HG03457 (cell line): Measurements from ENCODE around the gene RAB40C.

Experiments
- ATAC-seq: cut with Tn5 transposase; IDR thresholded peaks from one replicate; pipeline ENCODE4 v1.9.1; 2021; ENCODE audit warnings: moderate number of reproducible peaks; ENCODE audit not compliant: unreplicated experiment

RAB40C gene

GRCh38 chr16:610513-611381 lies 20.9 kb downstream of the RAB40C start:
- ATAC-seq, result no peak

DNA sequence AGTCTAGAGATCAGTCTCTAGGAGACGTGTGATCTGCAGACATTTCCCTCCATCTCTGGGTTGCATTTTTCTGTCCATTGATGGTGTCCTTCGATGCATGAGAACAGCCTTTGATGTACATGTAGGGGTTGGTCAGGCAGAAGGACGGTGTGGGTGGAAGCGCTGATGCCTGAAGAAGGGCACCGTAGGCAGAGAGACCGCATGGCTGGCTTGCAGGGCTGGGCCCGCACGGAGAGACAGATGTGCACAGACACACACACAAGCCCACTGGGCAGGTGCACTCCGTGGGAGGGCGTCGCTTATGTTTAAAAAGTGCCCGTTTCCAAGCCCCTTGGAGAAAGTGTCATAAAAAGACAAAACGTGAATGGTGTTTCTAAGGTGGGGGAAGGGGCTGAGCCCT lies 25.3 kb downstream of the RAB40C start:
- no peak for ATAC-seq

DNA sequence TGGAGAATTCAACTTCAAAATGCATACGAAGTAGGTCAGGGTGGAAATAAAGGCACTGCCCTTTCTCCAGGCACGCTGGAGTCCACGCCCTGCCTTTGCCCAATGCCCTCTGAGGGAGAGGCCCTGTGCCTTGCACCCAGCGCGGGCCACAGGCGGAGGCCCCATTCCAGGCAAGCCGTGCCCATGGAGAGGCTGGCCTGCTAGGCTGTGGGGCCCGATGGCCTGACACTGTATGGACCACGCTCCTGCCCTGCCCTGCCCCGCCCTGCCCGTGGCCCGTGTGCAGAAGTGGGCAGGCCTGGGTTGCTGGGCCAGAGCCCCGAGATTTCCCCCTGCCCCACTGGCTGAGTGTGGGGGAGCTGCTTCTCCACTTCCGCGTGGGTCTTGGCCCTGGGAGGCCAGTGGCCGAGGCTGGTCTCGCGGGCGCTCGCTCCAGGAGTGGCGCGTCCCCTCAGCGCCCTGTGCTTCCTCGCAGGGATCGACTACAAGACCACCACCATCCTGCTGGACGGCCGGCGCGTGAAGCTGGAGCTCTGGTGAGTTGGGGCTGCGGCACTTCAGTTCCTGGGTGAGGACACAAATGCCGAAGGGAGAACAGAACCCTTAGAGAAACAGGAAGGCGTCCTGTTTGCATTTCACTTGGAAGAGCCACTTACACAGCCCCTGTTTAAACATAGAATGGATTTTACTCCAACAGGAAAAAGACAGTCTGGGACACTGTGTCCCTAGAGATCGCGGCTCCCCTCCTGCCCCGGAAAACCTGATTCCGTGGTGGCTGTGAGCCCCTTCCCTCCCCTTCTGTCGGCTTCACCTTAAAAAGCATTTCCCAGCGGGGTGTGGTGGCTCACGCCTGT lies 27.1 kb downstream of the RAB40C start:
- no peak for ATAC-seq

- ATAC-seq, result no peak
Observed at GRCh38 chr16:617855-618254, 28.0 kb downstream of the RAB40C start.

DNA sequence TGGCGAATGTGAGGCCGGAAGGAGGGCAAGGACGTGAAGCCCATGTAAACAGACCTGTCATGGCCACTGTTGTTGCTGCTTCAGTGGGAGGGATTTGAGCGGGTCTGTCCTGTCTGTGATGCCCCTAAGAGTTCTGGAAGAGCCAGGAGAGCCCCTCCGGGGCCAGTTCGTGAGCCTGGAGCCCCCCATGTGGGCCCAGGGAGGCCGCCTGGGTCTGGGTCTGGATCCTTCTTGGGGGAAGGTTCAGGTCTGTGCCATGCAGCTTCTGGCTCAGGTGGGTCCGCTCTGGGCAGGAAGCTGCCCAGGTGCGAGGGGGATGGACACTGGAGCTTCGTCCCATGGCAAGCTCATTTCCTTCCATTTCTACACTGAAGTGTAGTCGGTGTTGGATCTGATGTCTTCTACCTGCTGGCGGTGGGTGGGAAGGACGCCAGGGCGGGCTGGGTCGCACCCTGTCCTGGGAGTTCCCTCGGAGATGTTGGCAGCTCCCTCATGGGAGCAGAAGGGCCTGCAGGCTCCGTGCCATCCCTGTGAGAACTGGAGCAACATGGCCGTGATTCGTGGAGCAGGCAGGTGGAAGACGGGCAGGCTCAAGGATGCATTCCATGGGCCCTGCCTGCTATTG lies 29.7 kb downstream of the RAB40C start:
- ATAC-seq, result no peak

DNA sequence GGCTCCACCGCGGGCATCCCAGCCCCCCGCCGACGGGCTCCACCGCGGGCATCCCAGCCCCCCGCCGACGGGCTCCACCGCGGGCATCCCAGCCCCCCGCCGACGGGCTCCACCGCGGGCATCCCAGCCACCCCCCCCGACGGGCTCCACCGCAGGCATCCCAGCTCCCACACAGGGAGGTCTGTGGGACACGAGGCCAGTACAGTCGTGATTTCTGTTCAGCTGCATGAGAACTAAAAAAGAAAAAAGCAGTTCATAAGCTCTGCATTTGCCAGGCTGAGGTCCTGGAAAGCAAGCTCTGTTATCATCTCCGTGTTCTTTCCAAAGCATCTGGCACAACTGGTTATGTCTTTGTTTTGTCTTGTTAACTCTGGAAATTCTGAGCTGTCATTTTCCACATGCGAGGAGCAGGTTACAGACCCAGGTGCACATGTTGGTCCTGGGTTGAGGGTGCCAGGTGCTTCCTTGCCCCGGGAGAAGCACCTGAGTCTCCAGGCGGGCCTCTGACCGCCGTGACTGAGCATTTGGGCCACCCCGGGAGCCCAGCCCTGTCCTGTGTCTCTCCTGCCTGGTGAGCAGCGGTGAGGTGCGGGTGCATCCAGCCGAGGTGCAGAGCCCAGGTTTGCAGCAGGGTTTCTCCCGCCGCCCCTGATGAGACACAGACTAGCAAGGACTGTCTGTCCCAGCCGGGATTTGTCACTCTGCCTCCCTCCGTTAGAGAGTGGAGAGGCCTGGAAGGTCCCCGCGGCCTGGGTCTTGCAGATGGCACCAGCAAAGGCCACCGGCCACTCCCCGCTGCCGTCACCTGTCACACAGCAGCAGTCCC lies 31.0 kb downstream of the RAB40C start:
- ATAC-seq, result no peak

DNA sequence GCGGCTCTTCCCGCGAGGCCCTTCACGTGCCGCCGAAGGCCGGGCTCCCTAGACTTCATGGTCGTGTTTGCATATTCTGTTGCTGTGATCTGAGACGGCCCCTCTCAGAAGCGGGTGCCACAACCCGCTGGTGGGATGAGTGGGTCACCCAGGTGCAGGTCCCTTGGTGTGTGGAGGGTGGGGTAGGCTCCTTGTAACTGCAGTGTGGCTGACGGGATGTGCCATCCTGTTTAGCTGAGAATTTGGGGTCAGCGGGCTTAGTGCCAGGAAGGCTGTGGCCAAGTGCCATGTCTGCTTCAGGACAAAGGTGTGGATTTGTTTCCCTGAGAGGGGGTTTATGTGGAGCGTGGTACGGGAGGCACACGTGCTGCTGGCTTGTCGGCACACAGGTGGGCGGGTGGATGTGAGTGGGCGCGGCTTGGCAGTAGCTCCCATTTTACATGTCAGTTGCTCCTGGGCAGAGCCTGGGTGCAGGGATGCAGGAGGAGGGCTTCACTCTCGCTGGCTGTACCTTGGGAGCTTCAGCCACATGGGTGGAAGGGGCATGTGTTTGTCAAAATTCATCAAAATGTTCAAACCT lies 31.8 kb downstream of the RAB40C start:
- no peak for ATAC-seq

- no peak for ATAC-seq
Observed at GRCh38 chr16:622920-623280, 33.0 kb downstream of the RAB40C start.

DNA sequence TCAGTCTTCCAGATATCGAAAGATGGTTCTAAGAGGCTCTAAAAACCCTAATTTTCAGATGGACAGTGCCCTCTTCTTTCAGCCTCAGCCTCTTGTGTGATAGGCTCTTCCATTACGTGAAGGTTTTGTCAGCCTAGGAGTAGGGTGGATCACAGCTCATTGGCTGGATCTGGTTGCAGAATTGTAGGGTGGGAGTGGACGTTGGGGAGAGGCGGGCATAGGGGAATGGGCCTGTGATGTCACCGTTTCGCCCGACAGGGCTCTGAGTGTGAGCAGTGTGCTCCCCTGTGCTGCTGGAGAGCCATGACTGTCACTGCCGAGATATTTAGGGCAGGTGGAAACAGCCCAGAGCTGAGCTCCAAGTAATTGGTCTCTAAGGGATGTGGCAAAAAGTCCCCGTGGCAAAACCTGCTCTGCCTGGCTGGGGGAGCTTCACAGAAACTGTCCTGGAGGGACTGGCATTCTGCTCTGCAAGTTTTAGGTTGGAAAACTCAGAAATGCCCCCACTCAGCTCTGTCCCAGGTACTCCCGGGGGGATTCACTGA lies 34.7 kb downstream of the RAB40C start:
- no peak for ATAC-seq

GRCh38 chr16:625117-625976 lies 35.5 kb downstream of the RAB40C start:
- ATAC-seq, result no peak

DNA sequence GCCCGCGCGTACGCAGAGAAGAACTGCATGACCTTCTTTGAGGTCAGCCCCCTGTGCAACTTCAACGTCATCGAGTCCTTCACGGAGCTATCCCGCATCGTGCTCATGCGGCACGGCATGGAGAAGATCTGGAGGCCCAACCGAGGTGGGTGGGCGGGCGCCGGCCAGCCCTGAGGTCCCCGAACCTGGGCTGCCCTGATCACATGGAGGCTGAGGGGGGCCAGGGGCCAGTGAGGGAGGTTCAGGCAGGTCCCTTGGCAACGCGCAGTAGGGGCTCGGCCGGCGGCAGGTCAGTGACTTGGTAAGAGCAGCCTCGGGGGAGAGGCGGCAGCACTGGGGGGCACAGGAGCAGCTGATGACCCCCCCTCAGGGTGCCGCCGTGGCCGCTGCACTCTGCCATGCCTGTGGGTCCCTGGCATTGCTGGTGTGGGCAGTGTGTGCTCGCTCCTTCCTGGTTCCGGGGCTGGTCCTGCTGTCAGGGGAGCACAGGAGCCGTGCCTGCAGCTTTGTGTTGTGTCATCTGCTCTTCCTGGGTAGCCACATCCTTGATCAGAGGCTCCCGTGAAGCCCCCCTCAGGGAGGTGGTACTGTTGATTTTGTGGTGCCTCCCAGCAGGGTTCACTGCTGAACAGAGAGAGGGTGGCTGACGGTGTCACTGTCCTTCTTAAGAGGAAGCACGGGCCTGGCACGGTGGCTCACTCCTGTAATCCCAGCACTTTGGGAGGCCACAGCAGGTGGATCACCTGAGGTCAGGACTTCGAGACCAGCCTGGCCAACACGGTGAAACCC lies 36.3 kb downstream of the RAB40C start:
- ATAC-seq, result no peak

GRCh38 chr16:626787-627453 lies 37.1 kb downstream of the RAB40C start:
- no peak for ATAC-seq

- ATAC-seq, result no peak
Observed at GRCh38 chr16:627454-628239, 37.8 kb downstream of the RAB40C start.

DNA sequence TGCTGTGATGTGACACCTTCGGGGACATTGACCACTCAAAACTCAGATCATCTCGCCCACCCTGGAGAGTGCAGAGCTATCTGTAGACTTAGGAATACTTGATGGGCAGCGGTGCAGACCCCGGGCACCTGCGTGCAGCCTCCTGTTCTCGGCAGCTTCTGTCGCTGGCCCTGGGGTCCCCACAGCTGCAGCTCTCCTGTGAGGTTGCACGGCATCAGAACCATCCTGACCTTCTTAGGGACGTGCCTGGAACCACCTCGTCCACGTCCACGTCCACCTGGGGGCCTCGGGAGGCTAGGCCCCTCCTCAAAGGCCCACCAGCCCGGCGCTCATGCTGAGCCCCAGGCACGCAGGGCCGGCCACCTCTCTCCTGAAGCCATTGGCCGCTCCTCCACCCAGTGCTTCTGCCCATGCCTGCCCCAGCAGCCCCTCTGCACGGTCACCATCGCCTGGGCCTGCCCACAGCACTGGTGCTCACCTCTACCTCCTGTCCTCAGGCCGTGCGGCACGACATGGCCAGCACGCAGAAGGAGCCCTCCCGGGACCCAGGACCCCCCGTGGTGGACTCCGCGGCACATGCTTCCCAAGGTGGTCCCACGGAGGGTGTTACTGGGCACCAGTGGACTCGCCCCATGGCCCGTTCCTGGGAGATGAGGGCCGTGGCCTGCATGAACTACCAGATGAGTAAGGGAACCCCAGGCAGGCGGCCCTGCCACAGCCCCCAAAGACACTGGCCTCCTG lies 38.6 kb downstream of the RAB40C start:
- no peak for ATAC-seq

- ATAC-seq, result no peak
Observed at GRCh38 chr16:629185-629832, 39.4 kb downstream of the RAB40C start.

DNA sequence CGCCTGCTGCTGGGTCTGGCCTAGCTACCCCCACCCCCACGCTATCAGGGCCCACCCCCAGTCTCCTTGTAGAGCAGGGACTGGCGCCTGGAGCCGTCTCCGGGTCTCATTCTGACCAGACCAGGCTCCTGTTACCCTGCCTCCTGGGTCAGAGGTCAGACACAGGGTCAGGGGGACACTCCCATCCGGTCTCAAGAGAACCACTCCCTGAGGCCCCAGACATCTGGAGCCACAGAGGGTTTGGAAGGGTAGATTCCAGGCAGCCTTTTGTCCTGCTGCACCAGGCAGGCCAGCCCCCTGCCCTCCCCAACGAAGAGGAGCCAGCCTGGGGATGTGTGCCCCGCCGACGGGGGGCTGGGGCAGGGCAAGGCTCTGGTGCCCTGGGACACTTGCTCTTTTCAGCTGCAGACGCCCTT lies 40.0 kb downstream of the RAB40C start:
- ATAC-seq, result no peak
